Panc1 (cell line): Measurements from ENCODE around the gene GOLGA2. TPM values are rescaled to one million over a fixed set of nuclear protein-coding genes. Genes with fewer than 3 reads are reported as not detected.

Experiments
- ATAC-seq: fragments of 200-7000 bp; cut with Tn5 transposase; 2 replicates; pipeline ENCODE4 v1.9.1; 2020; ENCODE audit warnings: mild to moderate bottlenecking, moderate library complexity
- BruUV-seq: library from RNA; stranded (reverse); fragments of 400-500 nt; replicated peaks from 2 replicates; lab custom pipeline; 2021; lab: Mats Ljungman, UMichigan
- CTCF ChIA-PET: fragments of 300-600 bp; sonication (Branson Sonifier 250); formaldehyde crosslinking; loops from one replicate; lab custom pipeline; 2022; ENCODE audit warnings: antibody characterized with exemption; lab: Charles Lee
- POLR2A ChIA-PET: fragments of 300-600 bp; sonication (Branson Sonifier 250); formaldehyde crosslinking; loops from one replicate; lab custom pipeline; 2022; ENCODE audit warnings: antibody characterized with exemption; lab: Charles Lee
- DNase-seq: peaks from one replicate; pipeline ENCODE4 v3.0.0-alpha.2; 2010; ENCODE audit warnings: low read depth, low spot score
- H3K27ac ChIP-seq: 2 replicates; pipeline ENCODE4 v1.5.1; 2011; ENCODE audit warnings: mild to moderate bottlenecking, low read length, inconsistent platforms
- H3K27me3 ChIP-seq: fragments of 200-500 bp; sonication (Bioruptor generic); 2 replicates; pipeline ENCODE4 v1.6.0; 2014; ENCODE audit warnings: low read length, inconsistent platforms; ENCODE audit not compliant: control insufficient read depth, insufficient read depth
- H3K36me3 ChIP-seq: fragments of 200-500 bp; sonication (Bioruptor generic); 2 replicates; pipeline ENCODE4 v1.5.1; 2014; ENCODE audit warnings: inconsistent platforms, mild to moderate bottlenecking, low read length, moderate library complexity; ENCODE audit not compliant: control insufficient read depth, insufficient read depth
- H3K4me1 ChIP-seq: 2 replicates; pipeline ENCODE4 v1.5.1; 2011; ENCODE audit warnings: inconsistent platforms, mild to moderate bottlenecking, low read length, moderate library complexity; ENCODE audit not compliant: control insufficient read depth, insufficient read depth
- H3K4me3 ChIP-seq, 2 experiments: 2 replicates each; pipeline ENCODE4 v1.5.1; 2011 to 2012; ENCODE audit warnings: low read depth in 2 of 2, low read length in 2 of 2, mild to moderate bottlenecking in 2 of 2, inconsistent platforms in 1 of 2, moderate library complexity in 1 of 2
- H3K9me3 ChIP-seq: fragments of 200-500 bp; sonication (Bioruptor generic); 2 replicates; pipeline ENCODE4 v1.5.1; 2014; ENCODE audit warnings: low read depth, mild to moderate bottlenecking, inconsistent platforms, low read length, moderate library complexity; ENCODE audit not compliant: control insufficient read depth, insufficient read depth
- POLR2AphosphoS5 ChIP-seq: IDR thresholded peaks from 2 replicates; pipeline ENCODE4 v1.6.1; 2012; ENCODE audit warnings: mild to moderate bottlenecking, low read depth, low read length, moderate library complexity
- SIN3A ChIP-seq: IDR thresholded peaks from 2 replicates; pipeline ENCODE4 v1.6.1; 2012; ENCODE audit warnings: low read depth, mild to moderate bottlenecking, low read length, moderate library complexity, borderline replicate concordance; ENCODE audit not compliant: insufficient read depth
- TCF7L2 ChIP-seq: IDR thresholded peaks from 2 replicates; pipeline ENCODE4 v1.6.1; 2011; ENCODE audit warnings: mild to moderate bottlenecking, low read depth, low read length, inconsistent platforms
- in situ Hi-C: cut with HindIII; loops from 2 replicates; pipeline ENCODE4 v1.10.0; 2016; ENCODE audit warnings: low sequenced_read_pairs, low pct_unique_long_range_greater_than_20kb
- intact Hi-C: fragments of 100-400 bp; cut with micrococcal nuclease; formaldehyde crosslinking; loops from one replicate; pipeline ENCODE4 v1.10.0; 2022; ENCODE audit not compliant: unreplicated experiment
- total RNA-seq: library from RNA; stranded (reverse); gene quantifications from one replicate; pipeline ENCODE4 v1.2.1, GENCODE V29; 2021; ENCODE audit not compliant: unreplicated experiment
- TF ChIP-seq, protein P1 (sequence below), 2 experiments: IDR thresholded peaks; 2 replicates each; pipeline ENCODE4 v1.6.1; 2011 to 2012; ENCODE audit warnings: low read depth in 2 of 2, control low read depth in 1 of 2, low read length in 1 of 2, mild to moderate bottlenecking in 1 of 2, moderate library complexity in 1 of 2; ENCODE audit not compliant: insufficient read depth in 1 of 2
- TF ChIP-seq, protein P2 (sequence below): fragments of 450-650 bp; IDR thresholded peaks from 2 replicates; pipeline ENCODE4 v1.5.1; 2017; ENCODE audit warnings: mild to moderate bottlenecking

GOLGA2 gene
- total RNA-seq, 1 experiment from 2014 or later = 69.6 TPM

DNA sequence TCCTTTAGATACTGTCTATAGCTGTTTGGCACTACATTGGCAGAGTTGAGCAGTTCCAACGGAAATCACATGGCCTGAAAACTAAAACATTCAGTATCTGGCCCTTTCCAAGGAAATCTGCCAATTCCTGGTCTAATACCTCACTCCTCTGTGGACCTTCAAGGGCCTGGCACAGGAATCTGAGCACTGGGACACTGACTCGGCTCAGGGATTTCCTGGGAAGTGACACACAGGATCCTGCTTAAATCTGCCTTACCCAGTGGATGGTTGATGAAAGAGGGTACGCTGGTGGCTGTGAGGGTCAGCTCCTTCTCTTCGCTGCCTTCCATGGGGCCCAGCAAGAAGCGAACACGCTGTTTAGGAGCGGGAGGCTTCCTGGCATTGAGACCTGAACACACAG, 45.5 kb upstream of the GOLGA2 start:
- no peaks in the 10 kb centered on the region for H3K9me3 ChIP-seq
- TF ChIP-seq, protein P1, sequence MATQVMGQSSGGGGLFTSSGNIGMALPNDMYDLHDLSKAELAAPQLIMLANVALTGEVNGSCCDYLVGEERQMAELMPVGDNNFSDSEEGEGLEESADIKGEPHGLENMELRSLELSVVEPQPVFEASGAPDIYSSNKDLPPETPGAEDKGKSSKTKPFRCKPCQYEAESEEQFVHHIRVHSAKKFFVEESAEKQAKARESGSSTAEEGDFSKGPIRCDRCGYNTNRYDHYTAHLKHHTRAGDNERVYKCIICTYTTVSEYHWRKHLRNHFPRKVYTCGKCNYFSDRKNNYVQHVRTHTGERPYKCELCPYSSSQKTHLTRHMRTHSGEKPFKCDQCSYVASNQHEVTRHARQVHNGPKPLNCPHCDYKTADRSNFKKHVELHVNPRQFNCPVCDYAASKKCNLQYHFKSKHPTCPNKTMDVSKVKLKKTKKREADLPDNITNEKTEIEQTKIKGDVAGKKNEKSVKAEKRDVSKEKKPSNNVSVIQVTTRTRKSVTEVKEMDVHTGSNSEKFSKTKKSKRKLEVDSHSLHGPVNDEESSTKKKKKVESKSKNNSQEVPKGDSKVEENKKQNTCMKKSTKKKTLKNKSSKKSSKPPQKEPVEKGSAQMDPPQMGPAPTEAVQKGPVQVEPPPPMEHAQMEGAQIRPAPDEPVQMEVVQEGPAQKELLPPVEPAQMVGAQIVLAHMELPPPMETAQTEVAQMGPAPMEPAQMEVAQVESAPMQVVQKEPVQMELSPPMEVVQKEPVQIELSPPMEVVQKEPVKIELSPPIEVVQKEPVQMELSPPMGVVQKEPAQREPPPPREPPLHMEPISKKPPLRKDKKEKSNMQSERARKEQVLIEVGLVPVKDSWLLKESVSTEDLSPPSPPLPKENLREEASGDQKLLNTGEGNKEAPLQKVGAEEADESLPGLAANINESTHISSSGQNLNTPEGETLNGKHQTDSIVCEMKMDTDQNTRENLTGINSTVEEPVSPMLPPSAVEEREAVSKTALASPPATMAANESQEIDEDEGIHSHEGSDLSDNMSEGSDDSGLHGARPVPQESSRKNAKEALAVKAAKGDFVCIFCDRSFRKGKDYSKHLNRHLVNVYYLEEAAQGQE (IDR thresholded peaks at IDR 0.05; ENCODE audit: insufficient read depth in 1 of 2, low read depth in 2 of 2, low read length in 1 of 2) = no peak
- no peak for TF ChIP-seq SIN3A
- TF ChIP-seq POLR2AphosphoS5 = no peak
- TF ChIP-seq TCF7L2 = no peak
- TF ChIP-seq, protein P2, sequence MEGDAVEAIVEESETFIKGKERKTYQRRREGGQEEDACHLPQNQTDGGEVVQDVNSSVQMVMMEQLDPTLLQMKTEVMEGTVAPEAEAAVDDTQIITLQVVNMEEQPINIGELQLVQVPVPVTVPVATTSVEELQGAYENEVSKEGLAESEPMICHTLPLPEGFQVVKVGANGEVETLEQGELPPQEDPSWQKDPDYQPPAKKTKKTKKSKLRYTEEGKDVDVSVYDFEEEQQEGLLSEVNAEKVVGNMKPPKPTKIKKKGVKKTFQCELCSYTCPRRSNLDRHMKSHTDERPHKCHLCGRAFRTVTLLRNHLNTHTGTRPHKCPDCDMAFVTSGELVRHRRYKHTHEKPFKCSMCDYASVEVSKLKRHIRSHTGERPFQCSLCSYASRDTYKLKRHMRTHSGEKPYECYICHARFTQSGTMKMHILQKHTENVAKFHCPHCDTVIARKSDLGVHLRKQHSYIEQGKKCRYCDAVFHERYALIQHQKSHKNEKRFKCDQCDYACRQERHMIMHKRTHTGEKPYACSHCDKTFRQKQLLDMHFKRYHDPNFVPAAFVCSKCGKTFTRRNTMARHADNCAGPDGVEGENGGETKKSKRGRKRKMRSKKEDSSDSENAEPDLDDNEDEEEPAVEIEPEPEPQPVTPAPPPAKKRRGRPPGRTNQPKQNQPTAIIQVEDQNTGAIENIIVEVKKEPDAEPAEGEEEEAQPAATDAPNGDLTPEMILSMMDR = no peak
- peaks cover 8% of the 10 kb centered on the region; the same call in 1 of the 2 replicates for H3K36me3 ChIP-seq
- peak overlapping the region; percentile 93 for H3K27ac ChIP-seq
- no peak for ATAC-seq
- DNase-seq = no peak
- in situ Hi-C loops = no loop called here
- intact Hi-C loops = no loop called here
- POLR2A ChIA-PET = no interaction called here
- peak overlapping the region; percentile 98 for H3K4me3 ChIP-seq
- no TSS peak for BruUV-seq
- peaks cover 5% of the 10 kb centered on the region for H3K4me1 ChIP-seq
- no peaks in the 10 kb centered on the region for H3K27me3 ChIP-seq
- CTCF ChIA-PET = no interaction called here

DNA sequence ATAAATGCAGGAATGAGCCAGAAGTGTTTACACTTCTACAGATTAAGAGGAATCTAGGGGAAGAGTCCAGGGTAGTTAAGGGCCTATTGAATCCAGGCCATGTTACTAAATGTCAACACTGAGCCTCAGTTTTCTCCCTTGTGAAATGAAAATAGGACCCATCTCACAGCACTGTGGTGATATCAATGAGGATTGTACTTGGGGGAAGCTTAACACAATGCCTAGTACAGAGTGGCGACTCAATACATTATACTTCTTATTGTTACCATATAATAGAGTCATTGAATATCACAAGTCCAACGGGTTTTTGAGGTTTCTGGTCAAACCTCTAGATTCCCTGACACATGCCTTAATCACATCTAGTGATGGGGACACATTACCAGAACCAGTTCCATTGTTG, 41.8 kb upstream of the GOLGA2 start:
- TF ChIP-seq TCF7L2 = no peak
- TF ChIP-seq, protein P1 (IDR thresholded peaks at IDR 0.05; ENCODE audit: insufficient read depth in 1 of 2, low read depth in 2 of 2, low read length in 1 of 2) = no peak
- TF ChIP-seq SIN3A = no peak
- BruUV-seq = no TSS peak
- H3K36me3 ChIP-seq = peaks cover 4% of the 10 kb centered on the region; the same call in 1 of the 2 replicates
- POLR2A ChIA-PET = interaction anchor here (0.5 kb wide), 1 partner anchor 54 kb away, joined by 9 read pairs; the partner anchor contains the start of gene URM1
- CTCF ChIA-PET = no interaction called here
- no peak overlapping the region for H3K4me3 ChIP-seq
- DNase-seq = no peak
- ATAC-seq = no peak
- intact Hi-C loops (no loop called here), in situ Hi-C loops (no loop called here)
- H3K27ac ChIP-seq = no peak overlapping the region
- H3K27me3 ChIP-seq = no peaks in the 10 kb centered on the region
- peaks cover 5% of the 10 kb centered on the region for H3K4me1 ChIP-seq
- no peaks in the 10 kb centered on the region for H3K9me3 ChIP-seq
